OCI-LY1 (cell line): ENCODE measurements around the gene SMC1A.

Experiments
- CTCF ChIP-seq: fragments of 200-600 bp; sonication (generic), shearing (Covaris generic); IDR thresholded peaks from 2 replicates; pipeline ENCODE4 v1.5.1; 2017; ENCODE audit warnings: mild to moderate bottlenecking, antibody characterized with exemption, low read length, moderate library complexity, mixed read lengths
- EZH2 ChIP-seq: fragments of 200-600 bp; sonication (generic), shearing (Covaris generic); IDR thresholded peaks from 2 replicates; pipeline ENCODE4 v1.8.0; 2017; ENCODE audit warnings: borderline replicate concordance, mixed run types, mild to moderate bottlenecking, antibody characterized with exemption, low read length, moderate library complexity, mixed read lengths

GRCh38 chrX:53429755-53430154, 7.3 kb upstream of the SMC1A start:
- TF ChIP-seq CTCF = no peak
- no peak for TF ChIP-seq EZH2
